Putamen (tissue), 1 donor: ENCODE data around the gene ENKD1.

Source experiments
- DNase-seq: peaks from one replicate; pipeline ENCODE4 v3.0.0-alpha.2; 2016; ENCODE audit warnings: low spot score

Gene ENKD1

GRCh38 chr16:67678354-67679023, 11.9 kb upstream of the ENKD1 start:
- DNase-seq = no peak

GRCh38 chr16:67677712-67678111, 11.2 kb upstream of the ENKD1 start:
- DNase-seq = no peak

- no peak for DNase-seq
Measured at GRCh38 chr16:67676939-67677338, 10.4 kb upstream of the ENKD1 start.

- no peak for DNase-seq
Measured at GRCh38 chr16:67676516-67676915, 10.0 kb upstream of the ENKD1 start.

GRCh38 chr16:67675999-67676398, 9.4 kb upstream of the ENKD1 start:
- DNase-seq = no peak

GRCh38 chr16:67675579-67675935, 9.0 kb upstream of the ENKD1 start:
- no peak for DNase-seq

GRCh38 chr16:67674851-67675578, 8.5 kb upstream of the ENKD1 start:
- no peak for DNase-seq

- no peak for DNase-seq
Measured at GRCh38 chr16:67673712-67674580, 7.4 kb upstream of the ENKD1 start.

GRCh38 chr16:67672739-67673662, 6.5 kb upstream of the ENKD1 start:
- DNase-seq = no peak

- no peak for DNase-seq
Measured at GRCh38 chr16:67672306-67672705, 5.8 kb upstream of the ENKD1 start.

- DNase-seq = no peak
Measured at GRCh38 chr16:67669499-67670101, 3.0 kb upstream of the ENKD1 start.

- no peak for DNase-seq
Measured at GRCh38 chr16:67668495-67669157, 2.1 kb upstream of the ENKD1 start.

- DNase-seq = peak; percentile 87
Measured at GRCh38 chr16:67667817-67668494, 1.4 kb upstream of the ENKD1 start.

- no peak for DNase-seq
Measured at GRCh38 chr16:67667453-67667816, 885 bp upstream of the ENKD1 start.

- no peak for DNase-seq
Measured at GRCh38 chr16:67666032-67666551, 458 bp downstream of the ENKD1 start.

- DNase-seq = no peak
Measured at GRCh38 chr16:67665598-67665997, 952 bp downstream of the ENKD1 start.

- DNase-seq = no peak
Measured at GRCh38 chr16:67664871-67665270, 1.7 kb downstream of the ENKD1 start.

- DNase-seq = no peak
Measured at GRCh38 chr16:67664258-67664657, 2.3 kb downstream of the ENKD1 start.

GRCh38 chr16:67663877-67664222, 2.7 kb downstream of the ENKD1 start:
- DNase-seq = no peak
